Small intestine (tissue), 7 donors: ENCODE measurements around the gene BRPF1. TPM values are rescaled to one million over a fixed set of nuclear protein-coding genes. Genes with fewer than 3 reads are reported as not detected.

Source experiments
- DNase-seq, 2 donors: peaks; one replicate each; pipeline versions ENCODE4 v3.0.0 to v3.0.0-alpha.2; 2013
- FAIRE-seq: peaks from 2 replicates; lab custom pipeline; 2012; peaks lifted over from hg19 to GRCh38; lab: Jason Lieb, UNC
- H3K27ac ChIP-seq, 3 donors: one replicate each; pipeline ENCODE4 v1.5.1; 2013; ENCODE audit warnings: low read length in 2 of 3, mild to moderate bottlenecking in 2 of 3, control low read depth in 1 of 3, inconsistent platforms in 1 of 3, low read depth in 1 of 3, moderate library complexity in 1 of 3
- H3K27me3 ChIP-seq, 3 donors: one replicate each; pipeline ENCODE4 v1.6.1; 2013; ENCODE audit warnings: low read length in 3 of 3, inconsistent platforms in 1 of 3; ENCODE audit not compliant: control insufficient read depth in 3 of 3, insufficient read depth in 3 of 3
- H3K36me3 ChIP-seq, 3 donors: one replicate each; pipeline ENCODE4 v1.6.1; 2013; ENCODE audit warnings: low read length in 3 of 3, inconsistent platforms in 1 of 3, low read depth in 1 of 3, mild to moderate bottlenecking in 1 of 3, moderate library complexity in 1 of 3; ENCODE audit not compliant: control insufficient read depth in 3 of 3, insufficient read depth in 2 of 3
- H3K4me1 ChIP-seq, 3 donors: one replicate each; pipeline ENCODE4 v1.6.1; 2013; ENCODE audit warnings: low read length in 2 of 3, inconsistent platforms in 1 of 3, low read depth in 1 of 3, mild to moderate bottlenecking in 1 of 3, moderate library complexity in 1 of 3; ENCODE audit not compliant: control insufficient read depth in 3 of 3, insufficient read depth in 2 of 3
- H3K4me3 ChIP-seq, 3 donors: one replicate each; pipeline ENCODE4 v1.5.1; 2013; ENCODE audit warnings: low read length in 3 of 3, control low read depth in 1 of 3, inconsistent platforms in 1 of 3, low read depth in 1 of 3, mild to moderate bottlenecking in 1 of 3, moderate library complexity in 1 of 3
- H3K9me3 ChIP-seq, 2 donors: one replicate each; pipeline ENCODE4 v1.6.1; 2013; ENCODE audit warnings: low read depth in 1 of 2, low read length in 1 of 2; ENCODE audit not compliant: control insufficient read depth in 2 of 2, insufficient read depth in 1 of 2
- WGBS, 3 donors: extraction: QIAGEN DNeasy Blood & Tissue Kit; methylation state at CpG; one replicate each; pipeline ENCODE4 v1.1.7; 2013; 5-methylcytosine and 5-hydroxymethylcytosine counted together
- polyA plus RNA-seq, 4 donors: library from polyadenylated mRNA; stranded (reverse) in 3 of 4; unstranded in 1 of 4; fragments of 200-250 nt in 3 of 4; fragments of 120-200 nt in 1 of 4; gene quantifications; one replicate each; pipeline versions ENCODE4 v1.2.1 to v1.2.3, GENCODE V29; 2013
- donor health status: healthy with polysubstance abuse.
- donor health status: control.
- donor health status: control.
- donor health status: Bipolar disorder and iron deficiency.
- donor health status: healthy.

Gene BRPF1
- polyA plus RNA-seq, 4 donors: 5.1 to 16.0 (median 7.6) TPM

DNA sequence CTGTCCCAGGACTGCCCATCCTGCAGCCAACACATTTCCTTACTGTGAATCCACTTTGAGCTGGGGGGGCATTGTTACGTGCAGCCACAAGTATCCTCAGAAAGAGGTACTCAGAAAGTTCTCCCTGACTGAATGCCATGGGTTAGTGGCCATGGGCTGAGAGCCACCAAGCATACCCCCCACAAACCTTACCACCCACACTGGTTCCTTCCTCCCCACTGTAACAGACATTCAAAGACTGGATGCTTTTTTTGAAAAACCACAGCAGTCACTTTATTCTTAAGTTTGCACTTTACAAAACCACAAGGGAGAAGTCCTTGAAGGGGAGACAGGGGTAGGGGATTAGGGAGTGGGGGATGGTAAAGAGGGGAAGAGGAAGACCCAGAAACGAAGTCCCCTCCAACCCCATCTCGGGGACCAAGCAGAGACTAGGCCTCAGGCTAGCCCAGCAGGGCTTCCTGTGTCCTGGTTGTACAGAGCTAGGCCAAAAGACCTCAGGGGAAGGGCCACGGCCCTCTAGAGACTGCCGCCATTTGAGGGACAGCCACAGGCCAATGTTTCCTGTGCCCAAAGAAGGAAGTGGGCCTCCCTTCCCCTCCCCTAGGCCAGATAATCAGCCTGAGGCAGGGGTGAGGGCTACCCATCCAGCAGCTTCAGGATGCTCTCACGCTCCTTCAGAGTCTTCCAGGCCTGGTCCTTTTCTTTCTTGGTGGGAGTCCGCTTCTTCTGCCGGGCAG, 48.4 kb downstream of the BRPF1 start:
- H3K27me3 ChIP-seq: no peaks in the 10 kb centered on the region
- no peaks in the 10 kb centered on the region for H3K9me3 ChIP-seq
- H3K27ac ChIP-seq: peak overlapping the region; percentile 15 to 86 (median 57)
- 63 to 82% (median 72%) methylated on average over 8 of the region's 8 CpGs for WGBS, 3 donors
- DNase-seq: no peak
- H3K4me3 ChIP-seq: no peak overlapping the region
- H3K36me3 ChIP-seq: peaks cover 4 to 38% (median 5%) of the 10 kb centered on the region in 3 donors
- FAIRE-seq: no peak
- H3K4me1 ChIP-seq: peaks cover 6 to 56% (median 13%) of the 10 kb centered on the region in 3 donors

DNA sequence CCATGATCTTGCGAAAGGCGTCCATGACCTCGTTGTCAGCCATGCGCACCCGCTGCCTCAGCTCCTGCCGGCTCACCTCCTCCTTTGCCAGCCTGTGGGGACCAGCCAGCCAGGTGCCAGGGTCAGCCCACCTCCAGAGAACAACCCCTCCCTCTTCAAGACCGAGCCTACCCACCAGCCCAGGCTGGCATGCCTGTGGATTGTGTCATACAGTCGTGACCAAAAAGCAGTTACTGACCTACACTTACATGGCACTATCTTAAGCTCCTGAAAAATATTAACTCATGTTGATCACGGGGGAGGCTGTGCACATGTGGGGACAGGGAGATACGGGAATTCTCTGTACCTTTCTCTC, 48.9 kb downstream of the BRPF1 start:
- Histone ChIP-seq H3K27ac (peak overlapping the region; percentile 15 to 86 (median 57)), H3K36me3 (peaks cover 5 to 42% (median 8%) of the 10 kb centered on the region in 3 donors), H3K27me3 (no peaks in the 10 kb centered on the region), H3K4me3 (no peak overlapping the region), H3K4me1 (peaks cover 6 to 56% (median 13%) of the 10 kb centered on the region in 3 donors), H3K9me3 (no peaks in the 10 kb centered on the region)
- WGBS, 3 donors: 62 to 68% (median 64%) methylated on average over 10 of the region's 10 CpGs
- FAIRE-seq: no peak
- DNase-seq: peak in 1 of 2 donors; percentile 74

DNA sequence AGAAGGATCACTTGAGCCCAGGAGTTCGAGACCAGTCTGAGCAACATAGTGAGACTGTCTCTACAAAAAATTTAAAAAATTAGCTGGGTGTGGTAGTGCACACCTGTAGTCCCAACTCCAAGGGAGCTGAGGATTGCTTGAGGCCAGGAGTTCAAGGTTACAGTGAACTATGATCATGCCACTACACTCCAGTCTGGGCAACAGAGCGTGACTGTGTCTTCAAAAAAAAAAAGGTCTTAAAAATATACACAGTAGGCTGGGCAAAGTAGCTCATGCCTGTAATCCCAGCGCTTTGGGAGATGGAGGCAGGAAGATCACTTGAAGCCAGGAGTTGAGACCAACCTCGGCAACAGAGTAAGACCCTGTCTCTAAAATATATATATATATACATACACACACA, 49.4 kb downstream of the BRPF1 start:
- H3K27me3 ChIP-seq: no peaks in the 10 kb centered on the region
- no peak for FAIRE-seq

DNA sequence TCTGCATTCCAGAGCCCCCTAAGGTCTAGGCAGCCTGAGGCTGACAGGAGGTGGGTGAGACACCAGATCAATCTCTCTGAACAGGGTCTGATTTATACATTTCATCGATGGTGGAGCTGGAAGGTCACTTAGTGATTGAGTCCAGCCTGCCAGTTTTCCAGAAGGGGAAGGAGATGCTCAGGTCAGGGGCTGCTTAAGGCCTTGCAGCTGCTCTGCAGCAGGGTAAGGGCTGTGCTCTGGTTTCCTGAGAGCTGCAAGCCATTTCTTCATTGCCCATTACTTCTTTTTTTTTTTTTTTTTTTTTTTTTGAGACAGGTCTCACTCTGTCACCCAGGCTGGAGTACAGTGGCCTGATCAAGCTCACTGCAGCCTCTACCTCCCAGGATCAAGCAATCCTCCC, 50.0 kb downstream of the BRPF1 start:
- DNase-seq: no peak
- peaks cover 6 to 56% (median 13%) of the 10 kb centered on the region in 3 donors for H3K4me1 ChIP-seq
- no peak for FAIRE-seq
- WGBS, 3 donors: 53 to 70% (median 57%) methylated on average over 1 of the region's 1 CpG
- H3K27me3 ChIP-seq: no peaks in the 10 kb centered on the region
- peak overlapping the region in 2 of 3 donors; percentile 4 to 86 for H3K27ac ChIP-seq
- H3K36me3 ChIP-seq: peaks cover 5 to 51% (median 12%) of the 10 kb centered on the region in 3 donors
- H3K4me3 ChIP-seq: no peak overlapping the region
- H3K9me3 ChIP-seq: no peaks in the 10 kb centered on the region

More for the DNA sequence above, 49.4 kb downstream of the BRPF1 start:
- H3K4me3 ChIP-seq: no peak overlapping the region
- peaks cover 6 to 56% (median 13%) of the 10 kb centered on the region in 3 donors for H3K4me1 ChIP-seq
- H3K27ac ChIP-seq: peak overlapping the region in 1 of 3 donors; percentile 86
- WGBS, 3 donors: 48 to 72% (median 61%) methylated on average over 4 of the region's 4 CpGs
- H3K9me3 ChIP-seq: no peaks in the 10 kb centered on the region
- DNase-seq: peak in 1 of 2 donors; percentile 36
- H3K36me3 ChIP-seq: peaks cover 5 to 47% (median 8%) of the 10 kb centered on the region in 3 donors

DNA sequence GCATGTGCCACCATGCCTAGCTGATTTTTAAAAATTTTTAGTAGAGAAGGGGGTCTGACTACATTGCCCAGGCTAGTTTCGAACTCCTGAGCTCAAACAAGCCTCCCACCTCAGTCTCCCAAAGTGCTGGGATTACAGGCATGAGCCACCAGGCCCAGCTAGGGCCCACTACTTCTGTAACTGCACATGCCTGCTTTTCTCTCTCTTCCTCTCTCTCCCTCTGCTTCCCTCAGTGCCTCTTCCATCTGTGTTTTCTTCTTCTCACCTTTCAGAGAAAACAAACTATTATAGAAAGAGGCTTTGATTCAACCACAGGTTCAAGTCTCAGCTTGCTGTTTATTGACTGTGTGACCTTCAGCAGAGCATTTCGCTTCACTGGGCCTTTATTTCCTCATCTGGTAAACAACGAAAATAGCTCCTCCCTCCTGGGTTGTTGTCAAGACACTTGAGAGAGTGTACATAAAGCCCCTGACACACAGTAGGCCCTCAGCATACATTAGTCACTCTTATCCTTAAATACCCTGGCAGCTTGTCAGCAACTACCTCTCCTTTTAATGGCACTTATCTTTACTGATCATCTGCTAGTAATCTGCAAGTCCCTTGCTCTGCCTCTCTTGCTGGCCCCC, 50.6 kb downstream of the BRPF1 start:
- 52 to 60% (median 58%) methylated on average over 3 of the region's 3 CpGs for WGBS, 3 donors
- Histone ChIP-seq H3K4me3 (no peak overlapping the region), H3K4me1 (peaks cover 6 to 53% (median 13%) of the 10 kb centered on the region in 3 donors), H3K27ac (peak overlapping the region in 1 of 3 donors; percentile 86), H3K27me3 (no peaks in the 10 kb centered on the region), H3K36me3 (peaks cover 6 to 55% (median 14%) of the 10 kb centered on the region in 3 donors), H3K9me3 (no peaks in the 10 kb centered on the region)
- DNase-seq (no peak), FAIRE-seq (no peak)

DNA sequence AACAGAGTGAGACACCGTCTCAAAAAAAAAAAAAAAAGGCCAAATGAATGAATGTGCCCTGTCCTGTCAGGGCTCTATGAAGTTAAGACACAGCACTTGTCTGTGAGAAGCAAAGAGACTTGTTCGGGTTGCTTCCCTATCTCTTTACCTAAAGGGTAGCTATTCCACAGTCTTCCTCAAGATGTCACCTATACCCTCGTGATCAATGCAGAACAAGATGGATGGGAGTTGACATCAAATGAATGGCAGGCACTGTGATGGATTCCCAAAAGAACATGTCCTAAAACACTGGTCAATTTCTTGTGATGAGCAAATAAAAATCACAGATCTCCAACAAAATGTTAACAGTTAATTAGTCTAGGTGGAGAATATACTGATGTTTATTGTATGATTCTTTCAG, 51.2 kb downstream of the BRPF1 start:
- Histone ChIP-seq H3K4me3 (no peak overlapping the region), H3K9me3 (no peaks in the 10 kb centered on the region), H3K4me1 (peaks cover 6 to 53% (median 15%) of the 10 kb centered on the region in 3 donors), H3K27me3 (no peaks in the 10 kb centered on the region), H3K27ac (no peak overlapping the region), H3K36me3 (peaks cover 7 to 61% (median 14%) of the 10 kb centered on the region in 3 donors)
- FAIRE-seq (no peak), DNase-seq (no peak)
- WGBS, 3 donors: 17 to 47% (median 22%) methylated on average over 2 to 3 of the region's 3 CpGs

DNA sequence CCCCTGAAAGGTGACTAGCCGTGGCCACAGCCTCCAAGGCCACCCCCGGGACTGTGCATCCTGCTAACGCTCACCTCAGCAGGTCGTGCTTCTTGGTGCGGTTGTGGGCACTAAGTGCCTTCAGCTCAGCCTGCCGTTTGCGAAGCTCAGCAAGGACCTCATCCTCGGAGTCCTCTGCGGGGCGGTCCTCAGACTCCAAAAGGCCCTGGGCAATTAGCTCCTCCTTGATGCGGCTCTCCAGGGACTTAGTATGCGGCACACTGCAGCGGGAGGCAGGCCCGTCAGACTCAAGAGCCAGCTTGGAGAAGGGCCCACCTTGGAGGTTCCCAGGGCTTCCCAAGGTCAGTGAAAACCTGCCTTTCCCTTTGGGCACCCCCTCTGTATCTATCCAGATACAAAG, 52.4 kb downstream of the BRPF1 start:
- FAIRE-seq (no peak), DNase-seq (no peak)
- H3K36me3 ChIP-seq: peaks cover 7 to 70% (median 14%) of the 10 kb centered on the region in 3 donors
- no peaks in the 10 kb centered on the region for H3K27me3 ChIP-seq
- no peak overlapping the region for H3K27ac ChIP-seq
- no peaks in the 10 kb centered on the region for H3K9me3 ChIP-seq
- H3K4me3 ChIP-seq: no peak overlapping the region
- H3K4me1 ChIP-seq: peaks cover 2 to 42% (median 16%) of the 10 kb centered on the region in 3 donors
- WGBS, 3 donors: 92 to 95% (median 94%) methylated on average over 14 of the region's 14 CpGs

DNA sequence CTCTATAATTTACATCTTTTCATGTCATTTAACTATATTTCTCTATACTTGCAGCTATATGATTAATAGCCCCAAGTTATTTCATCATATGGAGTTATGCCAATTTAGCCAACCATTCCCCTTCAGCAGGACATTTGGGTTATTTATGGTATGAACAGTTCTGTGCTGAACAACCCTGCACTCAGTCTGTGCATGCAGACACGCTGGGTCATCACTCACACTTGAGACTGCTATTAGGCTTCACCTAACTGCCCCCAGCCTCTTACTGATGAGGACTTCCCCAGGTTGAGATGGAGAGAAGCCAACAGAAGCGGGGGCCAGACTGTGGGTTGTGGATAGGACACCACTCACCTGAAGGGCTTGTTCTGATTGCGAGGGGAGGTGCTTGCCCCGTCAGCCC, 53.4 kb downstream of the BRPF1 start:
- peaks cover 2 to 32% (median 10%) of the 10 kb centered on the region in 3 donors for H3K4me1 ChIP-seq
- 91 to 98% (median 96%) methylated on average over 4 of the region's 4 CpGs for WGBS, 3 donors
- H3K36me3 ChIP-seq: peaks cover 11 to 72% (median 14%) of the 10 kb centered on the region in 3 donors
- no peak overlapping the region for H3K27ac ChIP-seq
- DNase-seq (no peak), FAIRE-seq (no peak)
- H3K9me3 ChIP-seq: no peaks in the 10 kb centered on the region
- no peaks in the 10 kb centered on the region for H3K27me3 ChIP-seq
- no peak overlapping the region for H3K4me3 ChIP-seq
